HCT116 (cell line): ENCODE measurements around the gene SLC35F3. TPM values are rescaled to one million over a fixed set of nuclear protein-coding genes. Genes with fewer than 3 reads are reported as not detected.

Experiments used
- ATAC-seq: fragments of 200-7000 bp; cut with Tn5 transposase; 2 replicates; pipeline ENCODE4 v1.9.1; 2020; ENCODE audit warnings: mild to moderate bottlenecking, moderate library complexity
- BruUV-seq: library from RNA; stranded (reverse); fragments of 400-500 nt; replicated peaks from 2 replicates; lab custom pipeline; 2021; lab: Mats Ljungman, UMichigan
- CTCF ChIA-PET: fragments of 300-600 bp; sonication (Branson Sonifier 250); formaldehyde crosslinking; loops from one replicate; lab custom pipeline; 2021; ENCODE audit warnings: antibody characterized with exemption; lab: Charles Lee
- POLR2A ChIA-PET: fragments of 300-600, 350-600 bp; sonication (Branson Sonifier 250); formaldehyde crosslinking; loops from one replicate; lab custom pipeline; 2021; ENCODE audit warnings: antibody characterized with exemption; lab: Charles Lee
- RAD21 ChIA-PET, 2 experiments: fragments of 300-600 bp; sonication (Branson Sonifier 250); formaldehyde crosslinking; loops; one replicate each; lab custom pipeline; 2023; ENCODE audit warnings: low total read pairs in 2 of 2; ENCODE audit not compliant: uncharacterized antibody in 2 of 2, unreplicated experiment in 2 of 2, low non-redundant PET in 1 of 2; lab: Charles Lee
- DNase-seq: peaks from one replicate; pipeline ENCODE4 v3.0.0-alpha.2; 2010; ENCODE audit warnings: low read depth, low spot score
- H2AFZ ChIP-seq: fragments of 200-600 bp; shearing (Covaris generic), sonication (generic); 2 replicates; pipeline ENCODE4 v1.6.1; 2017; ENCODE audit warnings: low read depth, mixed run types, mixed read lengths, antibody characterized with exemption, low read length; ENCODE audit not compliant: poor library complexity, severe bottlenecking
- H3K27ac ChIP-seq: 2 replicates; pipeline ENCODE4 v1.5.1; 2012; ENCODE audit warnings: low read depth, low read length
- H3K27me3 ChIP-seq: fragments of 200-600 bp; sonication (generic); 2 replicates; pipeline ENCODE4 v1.6.1; 2016; ENCODE audit warnings: mixed run types, low read length, mixed read lengths; ENCODE audit not compliant: insufficient read depth
- H3K36me3 ChIP-seq, 2 experiments: fragments of 200-500 bp in 1 of 2; fragments of 200-600 bp in 1 of 2; sonication (Bioruptor generic) in 1 of 2; sonication (generic) in 1 of 2; 2 replicates each; pipeline versions ENCODE4 v1.5.1 to v1.6.1; 2014 to 2016; ENCODE audit warnings: low read length in 2 of 2, inconsistent platforms in 1 of 2, mixed read lengths in 1 of 2, mixed run types in 1 of 2; ENCODE audit not compliant: insufficient read depth in 2 of 2, control insufficient read depth in 1 of 2
- H3K4me1 ChIP-seq, 2 experiments: fragments of 200-600 bp in 1 of 2; sonication (generic) in 1 of 2; 2 replicates each; pipeline versions ENCODE4 v1.5.1 to v1.6.1; 2012 to 2017; ENCODE audit warnings: low read length in 2 of 2, inconsistent platforms in 1 of 2, mild to moderate bottlenecking in 1 of 2, mixed read lengths in 1 of 2, mixed run types in 1 of 2, moderate library complexity in 1 of 2; ENCODE audit not compliant: insufficient read depth in 2 of 2, control insufficient read depth in 1 of 2
- H3K4me2 ChIP-seq: fragments of 200-600 bp; sonication (generic); 2 replicates; pipeline ENCODE4 v1.6.1; 2017; ENCODE audit warnings: mixed run types, low read length, mixed read lengths
- H3K4me3 ChIP-seq, 2 experiments: fragments of 200-600 bp in 1 of 2; sonication (generic) in 1 of 2; replicated peaks in 1 of 2; 2 replicates each; pipeline ENCODE4 v1.5.1; 2011 to 2016; ENCODE audit warnings: low read length in 2 of 2, control low read depth in 1 of 2, low read depth in 1 of 2, mild to moderate bottlenecking in 1 of 2, mixed read lengths in 1 of 2, mixed run types in 1 of 2
- H3K79me2 ChIP-seq: fragments of 200-600 bp; sonication (generic); 2 replicates; pipeline ENCODE4 v1.6.1; 2017; ENCODE audit warnings: mild to moderate bottlenecking, mixed run types, low read length, moderate library complexity, mixed read lengths; ENCODE audit not compliant: insufficient read depth
- H3K9ac ChIP-seq: fragments of 200-600 bp; sonication (generic); 2 replicates; pipeline ENCODE4 v1.6.1; 2016; ENCODE audit warnings: low read length, mixed read lengths
- H3K9me2 ChIP-seq: fragments of 200-600 bp; sonication (generic), shearing (Covaris generic); 2 replicates; pipeline ENCODE4 v1.6.1; 2017; ENCODE audit warnings: mixed run types, mild to moderate bottlenecking, moderate library complexity; ENCODE audit not compliant: insufficient read depth
- H3K9me3 ChIP-seq, 2 experiments: fragments of 200-500 bp in 1 of 2; fragments of 200-600 bp in 1 of 2; sonication (Bioruptor generic) in 1 of 2; sonication (generic) in 1 of 2; 2 replicates each; pipeline ENCODE4 v1.6.1; 2014 to 2017; ENCODE audit warnings: low read length in 2 of 2, mixed read lengths in 2 of 2, inconsistent platforms in 1 of 2, low read depth in 1 of 2, mild to moderate bottlenecking in 1 of 2, mixed run types in 1 of 2, moderate library complexity in 1 of 2; ENCODE audit not compliant: control insufficient read depth in 1 of 2, insufficient read depth in 1 of 2
- H4K20me1 ChIP-seq: fragments of 200-600 bp; sonication (generic), shearing (Covaris generic); 2 replicates; pipeline ENCODE4 v1.6.1; 2017; ENCODE audit warnings: mixed run types, mild to moderate bottlenecking, moderate library complexity; ENCODE audit not compliant: insufficient read depth
- CBX3 ChIP-seq: IDR thresholded peaks from 2 replicates; pipeline ENCODE4 v1.6.1; 2012; ENCODE audit warnings: low read depth
- CEBPB ChIP-seq: IDR thresholded peaks from 2 replicates; pipeline ENCODE4 v1.6.1; 2012; ENCODE audit warnings: low read depth
- EGR1 ChIP-seq: IDR thresholded peaks from 2 replicates; pipeline ENCODE4 v1.6.1; 2012; ENCODE audit warnings: low read depth
- POLR2A ChIP-seq: IDR thresholded peaks from 2 replicates; pipeline ENCODE4 v1.7.0; 2011; ENCODE audit warnings: borderline replicate concordance; ENCODE audit not compliant: insufficient read depth, insufficient read length; ENCODE audit errors: extremely low read depth
- SP1 ChIP-seq: IDR thresholded peaks from 2 replicates; pipeline ENCODE4 v1.6.1; 2012; ENCODE audit warnings: low read depth
- SRF ChIP-seq: IDR thresholded peaks from 2 replicates; pipeline ENCODE4 v1.6.1; 2012; ENCODE audit warnings: low read depth
- TCF7L2 ChIP-seq: IDR thresholded peaks from 2 replicates; pipeline ENCODE4 v1.7.0; 2011; ENCODE audit warnings: borderline replicate concordance, inconsistent platforms; ENCODE audit not compliant: insufficient read depth, insufficient read length; ENCODE audit errors: extremely low read depth
- ZFX ChIP-seq: fragments of 450-650 bp; IDR thresholded peaks from 2 replicates; pipeline ENCODE4 v1.6.1; 2017
- ZNF274 ChIP-seq: fragments of 200-500 bp; sonication (Bioruptor generic); IDR thresholded peaks from 2 replicates; pipeline ENCODE4 v1.6.1; 2014; ENCODE audit warnings: mild to moderate bottlenecking, low read depth, low read length, inconsistent platforms
- intact Hi-C: fragments of 100-400 bp; cut with micrococcal nuclease; formaldehyde crosslinking; loops from 2 replicates; pipeline ENCODE4 v1.10.0; 2022
- total RNA-seq: library from RNA; stranded (reverse); gene quantifications from one replicate; pipeline ENCODE4 v1.2.1, GENCODE V29; 2021; ENCODE audit not compliant: unreplicated experiment
- TF ChIP-seq, protein P1 (sequence below), 3 experiments: fragments of 200-600 bp in 1 of 3; sonication (generic) in 1 of 3; IDR thresholded peaks in 2 of 3; conservative IDR thresholded peaks in 1 of 3; 2 replicates each; pipeline ENCODE4 v1.5.1; 2012 to 2017; ENCODE audit warnings: low read depth in 2 of 3, low read length in 2 of 3, antibody characterized with exemption in 1 of 3, borderline replicate concordance in 1 of 3, control low read depth in 1 of 3, mild to moderate bottlenecking in 1 of 3, mixed read lengths in 1 of 3, mixed run types in 1 of 3, moderate library complexity in 1 of 3; ENCODE audit not compliant: insufficient read depth in 1 of 3
- TF ChIP-seq, protein P2 (sequence below): IDR thresholded peaks from 2 replicates; pipeline ENCODE4 v1.6.1; 2012; ENCODE audit warnings: low read depth
- TF ChIP-seq, protein P3 (sequence below): IDR thresholded peaks from 2 replicates; pipeline ENCODE4 v1.6.1; 2012

Gene SLC35F3
- total RNA-seq, 1 experiment from 2014 or later, result 6.4 TPM

DNA sequence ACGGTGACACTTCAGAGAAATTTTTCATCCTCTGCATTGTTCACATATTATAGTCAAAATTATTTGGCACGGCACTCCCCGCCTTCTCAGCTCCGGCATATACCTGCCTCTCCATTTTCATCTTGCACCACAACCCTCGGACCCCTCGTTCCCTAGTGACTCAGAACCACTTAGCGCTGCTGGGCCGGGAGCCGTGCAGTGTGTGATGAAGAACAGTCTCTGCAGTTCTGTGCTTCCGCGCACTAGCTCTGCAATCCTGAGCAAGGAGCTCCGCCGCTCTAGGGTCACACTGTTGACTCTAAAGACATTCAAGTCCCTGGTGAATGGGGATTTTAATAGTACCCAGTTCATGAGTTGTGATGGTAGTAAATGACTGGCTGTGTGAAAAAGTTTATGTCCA is 221.2 kb downstream of the SLC35F3 start:
- H3K36me3 ChIP-seq, result no peaks in the 10 kb centered on the region
- no peak overlapping the region for H3K4me2 ChIP-seq
- H3K4me1 ChIP-seq, result peaks cover 0 to under 1% of the 10 kb centered on the region in 2 experiments; a peak in 1 of 4 replicates
- CTCF ChIA-PET, result interaction anchor here (1.2 kb wide), 1 partner anchor 184 kb away, joined by 4 read pairs; no protein-coding TSS in a partner anchor
- no peaks in the 10 kb centered on the region for H3K9me3 ChIP-seq
- RAD21 ChIA-PET, result no interaction called here
- H3K27me3 ChIP-seq, result no peaks in the 10 kb centered on the region
- H3K79me2 ChIP-seq, result no peaks in the 10 kb centered on the region
- DNase-seq (no peak), ATAC-seq (no peak)
- TF ChIP-seq CBX3 (no peak), POLR2A (no peak), ZFX (no peak), SRF (no peak), EGR1 (no peak), SP1 (no peak), TCF7L2 (no peak), CEBPB (no peak), ZNF274 (no peak)
- TF ChIP-seq, protein P1, sequence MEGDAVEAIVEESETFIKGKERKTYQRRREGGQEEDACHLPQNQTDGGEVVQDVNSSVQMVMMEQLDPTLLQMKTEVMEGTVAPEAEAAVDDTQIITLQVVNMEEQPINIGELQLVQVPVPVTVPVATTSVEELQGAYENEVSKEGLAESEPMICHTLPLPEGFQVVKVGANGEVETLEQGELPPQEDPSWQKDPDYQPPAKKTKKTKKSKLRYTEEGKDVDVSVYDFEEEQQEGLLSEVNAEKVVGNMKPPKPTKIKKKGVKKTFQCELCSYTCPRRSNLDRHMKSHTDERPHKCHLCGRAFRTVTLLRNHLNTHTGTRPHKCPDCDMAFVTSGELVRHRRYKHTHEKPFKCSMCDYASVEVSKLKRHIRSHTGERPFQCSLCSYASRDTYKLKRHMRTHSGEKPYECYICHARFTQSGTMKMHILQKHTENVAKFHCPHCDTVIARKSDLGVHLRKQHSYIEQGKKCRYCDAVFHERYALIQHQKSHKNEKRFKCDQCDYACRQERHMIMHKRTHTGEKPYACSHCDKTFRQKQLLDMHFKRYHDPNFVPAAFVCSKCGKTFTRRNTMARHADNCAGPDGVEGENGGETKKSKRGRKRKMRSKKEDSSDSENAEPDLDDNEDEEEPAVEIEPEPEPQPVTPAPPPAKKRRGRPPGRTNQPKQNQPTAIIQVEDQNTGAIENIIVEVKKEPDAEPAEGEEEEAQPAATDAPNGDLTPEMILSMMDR (IDR thresholded peaks at IDR 0.05 in 2 of 3, conservative IDR thresholded peaks at IDR 0.05 in 1 of 3; ENCODE audit: borderline replicate concordance in 1 of 3, insufficient read depth in 1 of 3, low read depth in 2 of 3, low read length in 2 of 3), result no peak
- TF ChIP-seq, protein P2, sequence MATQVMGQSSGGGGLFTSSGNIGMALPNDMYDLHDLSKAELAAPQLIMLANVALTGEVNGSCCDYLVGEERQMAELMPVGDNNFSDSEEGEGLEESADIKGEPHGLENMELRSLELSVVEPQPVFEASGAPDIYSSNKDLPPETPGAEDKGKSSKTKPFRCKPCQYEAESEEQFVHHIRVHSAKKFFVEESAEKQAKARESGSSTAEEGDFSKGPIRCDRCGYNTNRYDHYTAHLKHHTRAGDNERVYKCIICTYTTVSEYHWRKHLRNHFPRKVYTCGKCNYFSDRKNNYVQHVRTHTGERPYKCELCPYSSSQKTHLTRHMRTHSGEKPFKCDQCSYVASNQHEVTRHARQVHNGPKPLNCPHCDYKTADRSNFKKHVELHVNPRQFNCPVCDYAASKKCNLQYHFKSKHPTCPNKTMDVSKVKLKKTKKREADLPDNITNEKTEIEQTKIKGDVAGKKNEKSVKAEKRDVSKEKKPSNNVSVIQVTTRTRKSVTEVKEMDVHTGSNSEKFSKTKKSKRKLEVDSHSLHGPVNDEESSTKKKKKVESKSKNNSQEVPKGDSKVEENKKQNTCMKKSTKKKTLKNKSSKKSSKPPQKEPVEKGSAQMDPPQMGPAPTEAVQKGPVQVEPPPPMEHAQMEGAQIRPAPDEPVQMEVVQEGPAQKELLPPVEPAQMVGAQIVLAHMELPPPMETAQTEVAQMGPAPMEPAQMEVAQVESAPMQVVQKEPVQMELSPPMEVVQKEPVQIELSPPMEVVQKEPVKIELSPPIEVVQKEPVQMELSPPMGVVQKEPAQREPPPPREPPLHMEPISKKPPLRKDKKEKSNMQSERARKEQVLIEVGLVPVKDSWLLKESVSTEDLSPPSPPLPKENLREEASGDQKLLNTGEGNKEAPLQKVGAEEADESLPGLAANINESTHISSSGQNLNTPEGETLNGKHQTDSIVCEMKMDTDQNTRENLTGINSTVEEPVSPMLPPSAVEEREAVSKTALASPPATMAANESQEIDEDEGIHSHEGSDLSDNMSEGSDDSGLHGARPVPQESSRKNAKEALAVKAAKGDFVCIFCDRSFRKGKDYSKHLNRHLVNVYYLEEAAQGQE, result no peak
- TF ChIP-seq, protein P3, sequence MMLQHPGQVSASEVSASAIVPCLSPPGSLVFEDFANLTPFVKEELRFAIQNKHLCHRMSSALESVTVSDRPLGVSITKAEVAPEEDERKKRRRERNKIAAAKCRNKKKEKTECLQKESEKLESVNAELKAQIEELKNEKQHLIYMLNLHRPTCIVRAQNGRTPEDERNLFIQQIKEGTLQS, result no peak
- POLR2A ChIA-PET, result no interaction called here
- no peak overlapping the region for H3K9ac ChIP-seq
- H3K27ac ChIP-seq, result no peak overlapping the region
- H3K4me3 ChIP-seq, result no peak overlapping the region
- H3K9me2 ChIP-seq, result no peaks in the 10 kb centered on the region
- intact Hi-C loops, result no loop called here
- no TSS peak for BruUV-seq
- H4K20me1 ChIP-seq, result no peaks in the 10 kb centered on the region
- no peak overlapping the region for H2AFZ ChIP-seq
